ENCODE data around the gene ANKMY1. TPM values are rescaled to one million over a fixed set of nuclear protein-coding genes. Genes with fewer than 3 reads are reported as not detected.

The ANKMY1 gene
- total and polyA plus RNA-seq, 7 experiments from 2014 or later, result 7.7 to 83.4 (median 34.8) TPM

GRCh38 chr2:240455647-240456446 is 101.9 kb downstream of the ANKMY1 start:
- intact Hi-C loops (cut with micrococcal nuclease), result no loop called here

GRCh38 chr2:240455272-240455646 is 102.5 kb downstream of the ANKMY1 start:
- CTCF ChIA-PET, result no interaction called here
- Histone ChIP-seq H3K4me1 (ENCODE audit: control insufficient read depth in 2 of 2, insufficient read depth in 2 of 2, low read length in 2 of 2) (no peaks in the 10 kb centered on the region), H3K27me3 (ENCODE audit: control insufficient read depth in 2 of 2, insufficient read depth in 2 of 2, low read length in 2 of 2) (peaks cover 0 to 19% of the 10 kb centered on the region in 2 donors), H3K27ac (ENCODE audit: low read depth, low read length) (no peak overlapping the region), H3K9me3 (ENCODE audit: control insufficient read depth in 2 of 3, low read length in 3 of 3) (no peaks in the 10 kb centered on the region), H3K36me3 (ENCODE audit: control insufficient read depth in 2 of 3, insufficient read depth in 3 of 3, low read length in 3 of 3) (no peaks in the 10 kb centered on the region), H3K4me3 (ENCODE audit: low read length) (no peak overlapping the region)
- POLR2A ChIA-PET, result no interaction called here
- peak overlapping the region in 2 of 10 donors; percentile 67 to 82 for H3K4me3 Mint-ChIP-seq
- no peak overlapping the region for H3K27ac Mint-ChIP-seq
- peaks cover 28 to 49% (median 33%) of the 10 kb centered on the region in 5 donors for H3K27me3 Mint-ChIP-seq
- no peak for ATAC-seq
- H3K9me3 Mint-ChIP-seq, result peaks cover 0 to 3% (median 0%) of the 10 kb centered on the region in 11 donors
- DNase-seq, result no peak
- intact Hi-C loops (cut with micrococcal nuclease), result no loop called here
- H3K4me1 Mint-ChIP-seq, result peaks cover 0 to 16% (median 9%) of the 10 kb centered on the region in 7 donors
- no peaks in the 10 kb centered on the region for H3K36me3 Mint-ChIP-seq

More at GRCh38 chr2:240455647-240456446, 101.9 kb downstream of the ANKMY1 start:
- Mint-ChIP-seq H3K27me3 (peaks cover 22 to 43% (median 27%) of the 10 kb centered on the region in 5 donors), H3K4me3 (peak overlapping the region in 1 of 10 donors; percentile 19), H3K4me1 (peaks cover 0 to 16% (median 9%) of the 10 kb centered on the region in 7 donors), H3K36me3 (no peaks in the 10 kb centered on the region), H3K27ac (no peak overlapping the region), H3K9me3 (peaks cover 0 to 3% (median 0%) of the 10 kb centered on the region in 11 donors)
- H3K27me3 ChIP-seq (ENCODE audit: control insufficient read depth in 2 of 2, insufficient read depth in 2 of 2, low read length in 2 of 2), result peaks cover 0 to 19% of the 10 kb centered on the region in 2 donors
- H3K4me1 ChIP-seq (ENCODE audit: control insufficient read depth in 2 of 2, insufficient read depth in 2 of 2, low read length in 2 of 2), result no peaks in the 10 kb centered on the region
- no peak for DNase-seq
- no peaks in the 10 kb centered on the region for H3K36me3 ChIP-seq (ENCODE audit: control insufficient read depth in 2 of 3, insufficient read depth in 3 of 3, low read length in 3 of 3)
- ChIA-PET POLR2A (no interaction called here), CTCF (no interaction called here)
- ATAC-seq, result no peak
- H3K9me3 ChIP-seq (ENCODE audit: control insufficient read depth in 2 of 3, low read length in 3 of 3), result no peaks in the 10 kb centered on the region
- no peak overlapping the region for H3K4me3 ChIP-seq (ENCODE audit: low read length)
- H3K27ac ChIP-seq (ENCODE audit: low read depth, low read length), result no peak overlapping the region

GRCh38 chr2:240454106-240454901 is 103.5 kb downstream of the ANKMY1 start:
- H3K4me3 ChIP-seq (ENCODE audit: low read length), result no peak overlapping the region
- H3K27me3 ChIP-seq (ENCODE audit: control insufficient read depth in 2 of 2, insufficient read depth in 2 of 2, low read length in 2 of 2), result peaks cover 0 to 19% of the 10 kb centered on the region in 2 donors
- no peaks in the 10 kb centered on the region for H3K4me1 ChIP-seq (ENCODE audit: control insufficient read depth in 2 of 2, insufficient read depth in 2 of 2, low read length in 2 of 2)
- H3K9me3 ChIP-seq (ENCODE audit: control insufficient read depth in 2 of 3, low read length in 3 of 3), result no peaks in the 10 kb centered on the region
- DNase-seq (no peak), ATAC-seq (no peak)
- ChIA-PET POLR2A (no interaction called here), CTCF (interaction anchor here (0.5 kb wide), 1 partner anchor 59 kb away, joined by 3 read pairs; no protein-coding TSS in a partner anchor)
- H3K36me3 ChIP-seq (ENCODE audit: control insufficient read depth in 2 of 3, insufficient read depth in 3 of 3, low read length in 3 of 3), result no peaks in the 10 kb centered on the region
- Mint-ChIP-seq H3K36me3 (no peaks in the 10 kb centered on the region), H3K4me1 (peaks cover 0 to 16% (median 9%) of the 10 kb centered on the region in 7 donors), H3K4me3 (peak overlapping the region in 9 of 10 donors; percentile 58 to 85 (median 82)), H3K27me3 (peaks cover 37 to 52% (median 43%) of the 10 kb centered on the region in 5 donors), H3K27ac (peak overlapping the region in 1 of 9 donors; percentile 33), H3K9me3 (peaks cover 0 to 3% (median 0%) of the 10 kb centered on the region in 11 donors)
- H3K27ac ChIP-seq (ENCODE audit: low read depth, low read length), result no peak overlapping the region
- intact Hi-C loops (cut with micrococcal nuclease), result no loop called here

- no peaks in the 10 kb centered on the region for H3K36me3 Mint-ChIP-seq
- Histone ChIP-seq H3K27me3 (ENCODE audit: control insufficient read depth in 2 of 2, insufficient read depth in 2 of 2, low read length in 2 of 2) (peaks cover 0 to 19% of the 10 kb centered on the region in 2 donors), H3K4me1 (ENCODE audit: control insufficient read depth in 2 of 2, insufficient read depth in 2 of 2, low read length in 2 of 2) (no peaks in the 10 kb centered on the region), H3K4me3 (ENCODE audit: low read length) (no peak overlapping the region), H3K9me3 (ENCODE audit: control insufficient read depth in 2 of 3, low read length in 3 of 3) (no peaks in the 10 kb centered on the region), H3K27ac (ENCODE audit: low read depth, low read length) (no peak overlapping the region), H3K36me3 (ENCODE audit: control insufficient read depth in 2 of 3, insufficient read depth in 3 of 3, low read length in 3 of 3) (no peaks in the 10 kb centered on the region)
- intact Hi-C loops (cut with micrococcal nuclease), result no loop called here
- peaks cover 37 to 52% (median 43%) of the 10 kb centered on the region in 5 donors for H3K27me3 Mint-ChIP-seq
- peak overlapping the region in 9 of 10 donors; percentile 58 to 85 (median 82) for H3K4me3 Mint-ChIP-seq
- POLR2A ChIA-PET, result no interaction called here
- ATAC-seq (no peak), DNase-seq (peak in 1 of 9 donors; percentile 3)
- H3K4me1 Mint-ChIP-seq, result peaks cover 0 to 16% (median 9%) of the 10 kb centered on the region in 7 donors
- H3K9me3 Mint-ChIP-seq, result peaks cover 0 to 3% (median 0%) of the 10 kb centered on the region in 11 donors
- peak overlapping the region in 1 of 9 donors; percentile 33 for H3K27ac Mint-ChIP-seq
- CTCF ChIA-PET, result interaction anchor here (0.5 kb wide), 1 partner anchor 58 kb away, joined by 3 read pairs; no protein-coding TSS in a partner anchor
Measured at GRCh38 chr2:240453461-240454105, 104.2 kb downstream of the ANKMY1 start.

- intact Hi-C loops (cut with micrococcal nuclease), result no loop called here
- Mint-ChIP-seq H3K4me3 (peak overlapping the region in 7 of 10 donors; percentile 27 to 83 (median 70)), H3K9me3 (peaks cover 0 to 3% (median 0%) of the 10 kb centered on the region in 11 donors), H3K27me3 (peaks cover 37 to 59% (median 43%) of the 10 kb centered on the region in 5 donors), H3K36me3 (no peaks in the 10 kb centered on the region), H3K4me1 (peaks cover 0 to 16% (median 9%) of the 10 kb centered on the region in 7 donors), H3K27ac (no peak overlapping the region)
- ATAC-seq, result peak; percentile 15
- H3K4me1 ChIP-seq (ENCODE audit: control insufficient read depth in 2 of 2, insufficient read depth in 2 of 2, low read length in 2 of 2), result no peaks in the 10 kb centered on the region
- no peaks in the 10 kb centered on the region for H3K36me3 ChIP-seq (ENCODE audit: control insufficient read depth in 2 of 3, insufficient read depth in 3 of 3, low read length in 3 of 3)
- no peaks in the 10 kb centered on the region for H3K9me3 ChIP-seq (ENCODE audit: control insufficient read depth in 2 of 3, low read length in 3 of 3)
- ChIA-PET CTCF (no interaction called here), POLR2A (no interaction called here)
- no peak overlapping the region for H3K27ac ChIP-seq (ENCODE audit: low read depth, low read length)
- H3K4me3 ChIP-seq (ENCODE audit: low read length), result no peak overlapping the region
- peak in 2 of 9 donors; percentile 5 to 6 for DNase-seq
- peaks cover 0 to 19% of the 10 kb centered on the region in 2 donors for H3K27me3 ChIP-seq (ENCODE audit: control insufficient read depth in 2 of 2, insufficient read depth in 2 of 2, low read length in 2 of 2)
Measured at GRCh38 chr2:240452462-240453256, 105.1 kb downstream of the ANKMY1 start.

All from naive thymus-derived CD4-positive, alpha-beta T cell (primary cell).